ENCODE results near the gene C8A. TPM values are rescaled to one million over a fixed set of nuclear protein-coding genes. Genes with fewer than 3 reads are reported as not detected.

The C8A gene
- total and polyA plus RNA-seq, 3 donors from 2014 or later: not detected

DNA sequence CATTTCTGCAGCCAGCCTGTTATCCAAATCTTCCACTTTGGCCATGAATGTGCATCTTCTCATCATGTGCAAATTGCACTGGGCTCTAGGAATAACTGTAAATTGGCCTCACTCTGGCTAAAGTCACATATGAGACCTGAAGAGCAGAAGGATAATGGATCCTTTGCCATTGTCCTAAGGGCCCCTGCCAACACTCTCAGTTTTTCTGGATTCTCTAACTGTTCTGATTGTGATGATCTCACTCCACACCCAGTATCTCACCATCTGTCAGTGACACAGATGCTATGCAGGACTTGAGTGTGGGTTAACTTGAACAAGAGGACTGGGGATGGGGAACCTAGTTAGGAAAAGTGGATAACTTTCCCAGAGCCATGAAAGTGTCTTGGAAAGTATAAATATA lies 26.9 kb upstream of the C8A start:
- Histone ChIP-seq H3K4me3 (no peak overlapping the region), H3K27ac (no peak overlapping the region), H3K36me3 (ENCODE audit: low read depth, missing control alignments) (no peaks in the 10 kb centered on the region), H3K27me3 (no peaks in the 10 kb centered on the region), H3K4me1 (no peaks in the 10 kb centered on the region), H3K9me3 (no peaks in the 10 kb centered on the region)
- intact Hi-C loops (cut with DNase I; ENCODE audit: low total_unique reads): no loop called here
- TF ChIP-seq, protein P1, sequence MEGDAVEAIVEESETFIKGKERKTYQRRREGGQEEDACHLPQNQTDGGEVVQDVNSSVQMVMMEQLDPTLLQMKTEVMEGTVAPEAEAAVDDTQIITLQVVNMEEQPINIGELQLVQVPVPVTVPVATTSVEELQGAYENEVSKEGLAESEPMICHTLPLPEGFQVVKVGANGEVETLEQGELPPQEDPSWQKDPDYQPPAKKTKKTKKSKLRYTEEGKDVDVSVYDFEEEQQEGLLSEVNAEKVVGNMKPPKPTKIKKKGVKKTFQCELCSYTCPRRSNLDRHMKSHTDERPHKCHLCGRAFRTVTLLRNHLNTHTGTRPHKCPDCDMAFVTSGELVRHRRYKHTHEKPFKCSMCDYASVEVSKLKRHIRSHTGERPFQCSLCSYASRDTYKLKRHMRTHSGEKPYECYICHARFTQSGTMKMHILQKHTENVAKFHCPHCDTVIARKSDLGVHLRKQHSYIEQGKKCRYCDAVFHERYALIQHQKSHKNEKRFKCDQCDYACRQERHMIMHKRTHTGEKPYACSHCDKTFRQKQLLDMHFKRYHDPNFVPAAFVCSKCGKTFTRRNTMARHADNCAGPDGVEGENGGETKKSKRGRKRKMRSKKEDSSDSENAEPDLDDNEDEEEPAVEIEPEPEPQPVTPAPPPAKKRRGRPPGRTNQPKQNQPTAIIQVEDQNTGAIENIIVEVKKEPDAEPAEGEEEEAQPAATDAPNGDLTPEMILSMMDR (IDR thresholded peaks at IDR 0.05): no peak
- no peak for TF ChIP-seq POLR2A (IDR thresholded peaks at IDR 0.05)
- DNase-seq: no peak

DNA sequence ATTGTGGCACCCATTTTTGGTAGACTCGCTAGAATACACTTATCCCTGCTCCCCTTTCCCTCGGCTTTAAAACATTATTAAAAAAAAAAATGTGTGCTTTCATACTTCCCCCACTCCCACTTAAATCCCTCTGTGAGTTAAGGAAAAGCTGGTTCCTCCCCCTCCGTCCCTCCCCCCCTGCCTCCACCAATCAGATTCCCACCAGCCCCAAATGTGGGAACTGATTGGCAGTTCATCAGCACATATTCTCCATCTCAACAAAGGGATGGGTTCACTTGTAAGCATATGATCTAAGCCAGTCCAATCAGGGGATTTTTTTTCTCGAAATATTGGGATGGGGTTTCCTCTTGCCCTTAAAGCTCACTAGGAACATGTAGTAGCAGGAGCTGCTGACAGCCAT lies 24.5 kb upstream of the C8A start:
- Histone ChIP-seq H3K9me3 (no peaks in the 10 kb centered on the region), H3K36me3 (ENCODE audit: low read depth, missing control alignments) (no peaks in the 10 kb centered on the region), H3K4me1 (no peaks in the 10 kb centered on the region), H3K27ac (no peak overlapping the region), H3K27me3 (no peaks in the 10 kb centered on the region), H3K4me3 (no peak overlapping the region)
- intact Hi-C loops (cut with DNase I; ENCODE audit: low total_unique reads): loop anchor here (10.0 kb wide), 1 partner anchor 1325 kb away; no protein-coding TSS in a partner anchor
- peak; percentile 19 for DNase-seq
- TF ChIP-seq, protein P1 (IDR thresholded peaks at IDR 0.05): no peak
- TF ChIP-seq POLR2A (IDR thresholded peaks at IDR 0.05): no peak
- 65 to 66% methylated on average over 4 of the region's 4 CpGs for WGBS, 2 donors

DNA sequence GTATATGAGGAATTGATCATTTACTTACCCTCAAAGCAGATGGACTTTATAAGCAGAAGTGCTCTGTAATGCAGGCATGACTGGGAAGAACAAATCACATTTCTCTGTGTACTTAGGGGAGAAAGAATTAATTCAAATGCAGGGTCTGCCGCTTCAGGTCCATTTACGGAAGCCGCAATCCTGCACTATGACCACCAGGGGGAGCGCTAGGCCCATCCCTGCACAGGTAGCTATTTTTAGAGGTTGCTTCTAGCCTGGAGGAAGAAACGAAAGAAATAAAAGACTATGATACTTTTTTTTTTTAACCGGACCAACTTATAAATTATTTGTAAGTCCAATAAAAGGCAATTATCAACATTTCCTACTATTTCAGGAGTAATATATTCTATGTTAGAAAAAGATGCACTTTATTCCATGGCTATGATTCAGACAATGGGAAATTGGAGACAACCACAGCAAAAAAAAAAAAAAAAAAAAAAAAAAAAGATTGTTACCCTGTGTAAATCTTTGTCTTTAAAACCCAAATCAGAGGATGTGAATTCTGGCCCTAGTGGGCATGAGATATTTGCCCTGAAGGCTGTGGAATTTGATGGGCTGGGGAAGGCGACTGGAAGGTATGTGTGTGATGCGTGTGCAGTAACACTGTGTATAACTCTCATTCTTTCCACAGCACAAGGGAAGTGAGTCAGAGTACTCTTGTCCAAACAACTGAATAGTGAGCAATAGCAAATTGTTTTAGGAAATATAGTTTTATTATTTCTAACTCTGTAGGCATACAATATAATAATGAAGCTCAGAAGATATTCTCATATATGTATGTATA lies 22.5 kb upstream of the C8A start:
- H3K9me3 ChIP-seq: no peaks in the 10 kb centered on the region
- H3K4me3 ChIP-seq: no peak overlapping the region
- H3K36me3 ChIP-seq (ENCODE audit: low read depth, missing control alignments): no peaks in the 10 kb centered on the region
- TF ChIP-seq, protein P1 (IDR thresholded peaks at IDR 0.05): peak; percentile 89 to 99 (median 93)
- no peak for TF ChIP-seq POLR2A (IDR thresholded peaks at IDR 0.05)
- no peaks in the 10 kb centered on the region for H3K4me1 ChIP-seq
- WGBS, 2 donors: 17 to 18% methylated on average over 8 of the region's 8 CpGs
- DNase-seq: peak; percentile 82
- intact Hi-C loops (cut with DNase I; ENCODE audit: low total_unique reads): loop anchor here (10.0 kb wide), 1 partner anchor 1323 kb away; no protein-coding TSS in a partner anchor
- H3K27ac ChIP-seq: no peak overlapping the region
- H3K27me3 ChIP-seq: no peaks in the 10 kb centered on the region

DNA sequence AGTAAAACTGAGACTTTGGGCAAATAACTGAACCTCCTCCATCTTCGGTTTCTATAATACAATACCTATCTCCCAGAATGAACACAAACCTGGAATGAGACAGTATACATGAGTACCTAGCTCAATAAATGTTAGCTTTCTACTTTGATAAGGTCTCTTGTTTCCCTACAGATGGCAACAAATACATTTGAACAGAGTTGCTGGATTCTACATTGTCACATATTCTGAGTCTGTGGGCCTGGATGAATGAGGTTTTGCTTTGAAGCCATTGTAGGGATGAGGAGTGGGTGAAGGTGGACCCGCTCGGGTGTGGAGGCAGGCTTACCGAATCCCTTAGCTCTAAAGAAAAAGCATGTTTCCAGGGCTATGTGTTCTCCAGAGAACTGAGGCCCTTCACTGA lies 21.5 kb upstream of the C8A start:
- H3K36me3 ChIP-seq (ENCODE audit: low read depth, missing control alignments): no peaks in the 10 kb centered on the region
- no peak overlapping the region for H3K27ac ChIP-seq
- DNase-seq: no peak
- no peak for TF ChIP-seq POLR2A (IDR thresholded peaks at IDR 0.05)
- 93 to 98% methylated on average over 4 of the region's 4 CpGs for WGBS, 2 donors
- H3K4me3 ChIP-seq: no peak overlapping the region
- H3K4me1 ChIP-seq: no peaks in the 10 kb centered on the region
- no peaks in the 10 kb centered on the region for H3K27me3 ChIP-seq
- intact Hi-C loops (cut with DNase I; ENCODE audit: low total_unique reads): loop anchor here (10.0 kb wide), 1 partner anchor 1322 kb away; no protein-coding TSS in a partner anchor
- no peaks in the 10 kb centered on the region for H3K9me3 ChIP-seq

DNA sequence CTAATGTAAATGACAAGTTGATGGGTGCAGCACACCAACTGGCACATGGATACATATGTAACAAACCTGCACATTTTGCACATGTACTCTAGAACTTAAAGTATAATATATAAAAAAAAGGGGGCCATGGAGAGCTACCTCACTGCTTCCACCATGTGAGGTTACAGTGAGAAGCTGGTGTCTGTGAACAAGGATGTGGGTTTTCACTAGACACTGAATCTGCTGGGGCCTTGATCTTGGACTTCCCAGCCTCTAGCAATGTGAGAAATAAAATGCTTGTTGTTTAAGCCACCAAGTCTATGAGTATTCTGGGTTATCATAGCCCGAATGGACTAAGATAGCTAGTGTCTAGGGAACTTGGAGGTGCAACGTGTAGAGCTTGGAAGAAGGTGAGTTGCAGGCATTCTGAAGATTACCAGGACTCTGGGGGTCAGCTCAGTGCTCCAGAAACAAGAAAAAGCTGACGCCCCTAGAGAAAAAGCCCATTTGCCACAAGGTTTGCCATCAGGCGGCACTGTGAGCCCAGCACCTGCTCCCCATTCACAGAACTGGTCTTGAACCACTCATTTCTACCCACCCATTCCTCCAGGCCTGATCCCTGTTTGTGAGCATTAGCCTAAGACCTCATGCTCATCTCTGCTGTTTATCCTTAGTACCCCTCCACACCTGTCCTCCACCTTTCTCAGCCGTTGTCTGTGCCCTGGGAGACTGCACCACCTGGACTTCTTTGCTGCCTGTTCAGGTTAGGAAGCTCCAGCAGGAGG lies 20.3 kb upstream of the C8A start:
- DNase-seq: no peak
- Histone ChIP-seq H3K4me3 (no peak overlapping the region), H3K27ac (no peak overlapping the region), H3K4me1 (no peaks in the 10 kb centered on the region), H3K27me3 (no peaks in the 10 kb centered on the region), H3K36me3 (ENCODE audit: low read depth, missing control alignments) (no peaks in the 10 kb centered on the region), H3K9me3 (no peaks in the 10 kb centered on the region)
- TF ChIP-seq, protein P1 (IDR thresholded peaks at IDR 0.05): no peak
- no peak for TF ChIP-seq POLR2A (IDR thresholded peaks at IDR 0.05)
- 90 to 91% methylated on average over 5 of the region's 5 CpGs for WGBS, 2 donors
- intact Hi-C loops (cut with DNase I; ENCODE audit: low total_unique reads): loop anchor here (10.0 kb wide), 1 partner anchor 1320 kb away; no protein-coding TSS in a partner anchor
